Measurements from ENCODE around the gene GPR55. TPM values are rescaled to one million over a fixed set of nuclear protein-coding genes. Genes with fewer than 3 reads are reported as not detected.

GPR55 gene
- total RNA-seq, 1 experiment from 2014 or later = not detected

DNA sequence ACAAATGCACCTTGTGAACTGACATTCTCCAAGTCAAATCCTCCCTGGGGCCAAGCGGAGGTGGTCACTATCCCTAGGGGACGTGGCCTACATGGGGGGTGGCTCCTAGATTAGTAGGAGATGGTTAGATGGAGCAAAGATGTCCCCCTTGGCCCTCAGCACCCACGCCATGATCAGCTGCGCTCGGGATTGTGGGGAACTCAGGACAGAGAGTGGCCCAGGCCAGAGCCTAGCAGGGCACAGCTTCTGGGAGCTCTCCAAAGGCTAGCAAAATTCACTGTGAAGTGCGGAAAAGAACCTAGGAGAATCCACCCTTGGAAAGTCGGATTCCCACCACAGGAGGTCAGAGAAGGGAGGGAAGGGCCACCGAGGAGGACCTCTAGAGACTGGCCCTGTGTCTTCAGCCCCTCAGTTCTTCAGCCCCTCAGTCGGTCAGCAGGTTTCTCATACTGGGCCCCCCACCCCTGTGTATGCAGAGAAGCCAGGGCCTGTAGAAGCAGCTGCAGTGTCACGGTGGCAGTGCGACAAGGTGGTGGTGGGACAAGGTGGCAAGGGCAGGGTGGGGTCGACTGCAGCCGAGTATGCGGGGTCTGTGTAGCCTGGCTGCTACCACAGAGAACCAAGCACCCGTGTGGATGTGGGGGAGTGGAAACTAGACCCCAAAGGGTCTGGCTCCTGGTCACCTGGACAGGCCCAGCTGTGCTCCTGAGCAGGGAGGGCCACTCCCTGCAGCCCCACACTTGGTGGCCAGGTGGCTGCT lies 18.4 kb downstream of the GPR55 start:
- no peak overlapping the region for H3K4me3 Mint-ChIP-seq
- peak; percentile 20 for DNase-seq

More for the DNA sequence above, 18.4 kb downstream of the GPR55 start:
- Histone ChIP-seq H3K23me2 (ENCODE audit: insufficient read length, low read depth, low read length, poor library complexity, severe bottlenecking) (no peaks in the 10 kb centered on the region), H4K8ac (replicated peaks; ENCODE audit: insufficient read length, low read depth, low read length) (no peak overlapping the region), H2AFZ (ENCODE audit: low read length) (no peak overlapping the region), H2BK15ac (ENCODE audit: low read depth, low read length) (no peak overlapping the region), H4K5ac (ENCODE audit: insufficient read length, low read depth, low read length) (no peak overlapping the region), H3K79me2 (ENCODE audit: insufficient read depth, low read length) (no peaks in the 10 kb centered on the region), H3K18ac (ENCODE audit: insufficient read length, low read depth, low read length) (no peak overlapping the region), H3K4ac (ENCODE audit: low read depth, low read length) (no peak overlapping the region), H4K20me1 (ENCODE audit: control insufficient read depth, insufficient read depth, insufficient read length) (no peaks in the 10 kb centered on the region), H3K4me1 (ENCODE audit: insufficient read depth, low read length) (peaks cover 13% of the 10 kb centered on the region; the same call in 1 of the 2 replicates), H3K4me2 (ENCODE audit: insufficient read depth, insufficient read length, low read length) (no peak overlapping the region), H3K27me3 (ENCODE audit: insufficient read depth, low read length) (no peaks in the 10 kb centered on the region), H2BK120ac (ENCODE audit: low read depth, low read length, poor library complexity, severe bottlenecking) (no peak overlapping the region), H2BK20ac (ENCODE audit: low read depth, low read length, poor library complexity, severe bottlenecking) (no peak overlapping the region), H4K91ac (ENCODE audit: insufficient read length, low read depth, low read length) (no peak overlapping the region), H3K9me3 (ENCODE audit: control insufficient read depth, low read depth, low read length) (no peaks in the 10 kb centered on the region), H3K23ac (ENCODE audit: insufficient read length, low read depth, low read length) (no peak overlapping the region), H3K79me1 (ENCODE audit: insufficient read depth, low read depth, low read length, poor library complexity, severe bottlenecking) (no peaks in the 10 kb centered on the region), H3K9ac (ENCODE audit: extremely low read depth, insufficient read length, low read length) (no peak overlapping the region), H2BK5ac (ENCODE audit: insufficient read length, low read length) (no peak overlapping the region), H3K56ac (ENCODE audit: insufficient read length, low read depth, low read length) (no peak overlapping the region), H3K27ac (ENCODE audit: insufficient read length, low read depth, low read length) (no peak overlapping the region), H3T11ph (ENCODE audit: low read length) (no peak overlapping the region), H2AK5ac (ENCODE audit: insufficient read length, low read length) (no peak overlapping the region), H2BK12ac (ENCODE audit: insufficient read length, low read depth, low read length) (no peak overlapping the region), H3K14ac (ENCODE audit: insufficient read depth, low read length) (no peak overlapping the region)
- Mint-ChIP-seq H3K36me3 (ENCODE audit: insufficient read depth in 1 of 3, low read depth in 3 of 3) (no peaks in the 10 kb centered on the region), H3K27ac (no peak overlapping the region; a peak in 2 of 7 replicates), H3K4me1 (peaks cover 52 to 56% of the 10 kb centered on the region in 2 experiments), H3K9me3 (no peaks in the 10 kb centered on the region; a peak in 1 of 5 replicates), H3K27me3 (ENCODE audit: low read depth) (peaks cover 63% of the 10 kb centered on the region)
- TF ChIP-seq, protein P1, sequence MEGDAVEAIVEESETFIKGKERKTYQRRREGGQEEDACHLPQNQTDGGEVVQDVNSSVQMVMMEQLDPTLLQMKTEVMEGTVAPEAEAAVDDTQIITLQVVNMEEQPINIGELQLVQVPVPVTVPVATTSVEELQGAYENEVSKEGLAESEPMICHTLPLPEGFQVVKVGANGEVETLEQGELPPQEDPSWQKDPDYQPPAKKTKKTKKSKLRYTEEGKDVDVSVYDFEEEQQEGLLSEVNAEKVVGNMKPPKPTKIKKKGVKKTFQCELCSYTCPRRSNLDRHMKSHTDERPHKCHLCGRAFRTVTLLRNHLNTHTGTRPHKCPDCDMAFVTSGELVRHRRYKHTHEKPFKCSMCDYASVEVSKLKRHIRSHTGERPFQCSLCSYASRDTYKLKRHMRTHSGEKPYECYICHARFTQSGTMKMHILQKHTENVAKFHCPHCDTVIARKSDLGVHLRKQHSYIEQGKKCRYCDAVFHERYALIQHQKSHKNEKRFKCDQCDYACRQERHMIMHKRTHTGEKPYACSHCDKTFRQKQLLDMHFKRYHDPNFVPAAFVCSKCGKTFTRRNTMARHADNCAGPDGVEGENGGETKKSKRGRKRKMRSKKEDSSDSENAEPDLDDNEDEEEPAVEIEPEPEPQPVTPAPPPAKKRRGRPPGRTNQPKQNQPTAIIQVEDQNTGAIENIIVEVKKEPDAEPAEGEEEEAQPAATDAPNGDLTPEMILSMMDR (conservative IDR thresholded peaks at IDR 0.05) = no peak
- no CpG with 5 or more reads among the region's 15 CpGs for WGBS (ENCODE audit: extremely low coverage, insufficient read length, low lambda C conversion rate)
